ENCODE measurements around the gene MPC1. TPM values are rescaled to one million over a fixed set of nuclear protein-coding genes. Genes with fewer than 3 reads are reported as not detected.

Gene MPC1
- total RNA-seq, 5 donors from 2014 or later (not counting 1 experiment from before 2014, with no cell fraction given): 23.8 to 31.2 (median 27.5) TPM

DNA sequence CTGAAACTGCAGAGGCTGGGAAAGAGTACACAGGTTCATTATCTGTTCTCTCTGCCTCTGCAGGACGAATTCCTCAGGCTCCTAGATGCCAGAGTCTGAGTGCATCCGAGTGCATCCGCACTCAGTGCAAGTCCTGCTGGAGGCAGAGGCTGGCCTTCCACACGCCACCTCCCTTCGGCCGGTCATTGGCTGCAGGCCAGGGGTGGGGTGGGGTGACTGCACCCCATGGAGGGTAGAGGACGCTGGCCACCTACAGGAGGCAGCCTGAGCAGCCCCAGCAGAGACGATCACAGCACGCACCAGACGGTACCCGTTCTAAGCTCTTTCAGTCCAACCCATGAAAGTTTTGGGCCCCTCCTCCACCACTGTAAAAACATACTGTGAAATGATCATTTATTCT, 52.1 kb downstream of the MPC1 start:
- 92% methylated on average over 2 of the region's 11 CpGs for WGBS (ENCODE audit: insufficient coverage)
- Histone ChIP-seq H3K4me1 (ENCODE audit: control insufficient read depth in 1 of 2, extremely low read depth in 1 of 2, insufficient read depth in 2 of 2, low read length in 2 of 2) (peaks cover 16 to 48% of the 10 kb centered on the region in 2 experiments), H3K27ac (ENCODE audit: low read length) (no peak overlapping the region), H3K9me3 (no peaks in the 10 kb centered on the region), H3K4me3 (ENCODE audit: control insufficient read depth in 1 of 2, extremely low read depth in 1 of 2, low read length in 1 of 2) (no peak overlapping the region), H3K36me3 (ENCODE audit: control insufficient read depth in 2 of 2, extremely low read depth in 1 of 2, insufficient read depth in 1 of 2, low read length in 1 of 2) (peaks cover 17 to 24% of the 10 kb centered on the region in 2 donors), H3K27me3 (replicated peaks in 1 of 2; ENCODE audit: control insufficient read depth in 2 of 2, extremely low read depth in 1 of 2, insufficient read depth in 2 of 2, low read length in 1 of 2) (no peaks in the 10 kb centered on the region)
- ATAC-seq (replicated peaks in 1 of 4) (no peak), DNase-seq (no peak)
- CTCF ChIA-PET: no interaction called here
- no peaks in the 10 kb centered on the region for H3K27me3 Mint-ChIP-seq
- H3K4me3 Mint-ChIP-seq: no peak overlapping the region
- H3K9me3 Mint-ChIP-seq: no peaks in the 10 kb centered on the region
- POLR2A ChIA-PET: no interaction called here
- H3K27ac Mint-ChIP-seq: no peak overlapping the region
- H3K4me1 Mint-ChIP-seq: peaks cover 46 to 59% (median 57%) of the 10 kb centered on the region in 3 donors
- H3K36me3 Mint-ChIP-seq: peaks cover 39% of the 10 kb centered on the region

DNA sequence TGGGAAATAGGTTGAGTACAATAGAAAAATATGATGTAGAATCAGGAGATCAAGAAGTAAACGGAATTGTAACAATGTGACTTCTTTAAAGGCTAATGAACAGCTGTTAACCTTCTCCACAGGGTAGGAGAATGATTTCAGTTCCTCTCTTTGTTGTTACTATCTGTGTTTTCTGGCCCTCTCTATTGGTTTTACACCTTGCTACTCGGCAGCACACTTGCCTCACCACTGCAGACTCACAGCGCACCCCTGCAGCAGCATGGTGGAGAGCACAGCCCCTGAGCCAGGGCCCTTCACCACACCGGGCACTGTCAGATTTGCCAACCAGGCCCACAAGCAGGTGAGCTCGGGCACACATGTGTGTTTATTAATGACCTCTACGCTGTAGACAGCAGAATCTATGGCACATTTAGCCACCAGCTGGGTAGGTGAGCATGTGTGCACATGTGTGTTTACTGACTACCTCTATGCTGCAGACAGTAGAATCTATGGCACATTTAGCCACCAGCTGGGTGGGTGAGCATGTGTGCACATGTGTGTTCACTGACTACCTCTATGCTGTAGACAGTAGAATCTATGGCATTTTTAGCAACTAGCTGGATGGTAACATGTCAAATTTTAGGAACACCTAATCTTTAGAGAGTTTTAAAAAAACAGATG, 57.2 kb downstream of the MPC1 start:
- 86% methylated on average over 3 of the region's 6 CpGs for WGBS (ENCODE audit: insufficient coverage)
- Mint-ChIP-seq H3K27ac (no peak overlapping the region), H3K4me1 (peaks cover 6 to 13% (median 11%) of the 10 kb centered on the region in 3 donors), H3K27me3 (no peaks in the 10 kb centered on the region), H3K9me3 (no peaks in the 10 kb centered on the region), H3K4me3 (no peak overlapping the region), H3K36me3 (peaks cover 44% of the 10 kb centered on the region)
- no peaks in the 10 kb centered on the region for H3K9me3 ChIP-seq
- peaks cover 0 to 14% of the 10 kb centered on the region in 2 experiments for H3K4me1 ChIP-seq (ENCODE audit: control insufficient read depth in 1 of 2, extremely low read depth in 1 of 2, insufficient read depth in 2 of 2, low read length in 2 of 2)
- H3K4me3 ChIP-seq (ENCODE audit: control insufficient read depth in 1 of 2, extremely low read depth in 1 of 2, low read length in 1 of 2): no peak overlapping the region
- ATAC-seq (replicated peaks in 1 of 4) (no peak), DNase-seq (no peak)
- peaks cover 9 to 56% of the 10 kb centered on the region in 2 donors for H3K36me3 ChIP-seq (ENCODE audit: control insufficient read depth in 2 of 2, extremely low read depth in 1 of 2, insufficient read depth in 1 of 2, low read length in 1 of 2)
- no peaks in the 10 kb centered on the region for H3K27me3 ChIP-seq (replicated peaks in 1 of 2; ENCODE audit: control insufficient read depth in 2 of 2, extremely low read depth in 1 of 2, insufficient read depth in 2 of 2, low read length in 1 of 2)
- ChIA-PET CTCF (no interaction called here), POLR2A (no interaction called here)
- no peak overlapping the region for H3K27ac ChIP-seq (ENCODE audit: low read length)

DNA sequence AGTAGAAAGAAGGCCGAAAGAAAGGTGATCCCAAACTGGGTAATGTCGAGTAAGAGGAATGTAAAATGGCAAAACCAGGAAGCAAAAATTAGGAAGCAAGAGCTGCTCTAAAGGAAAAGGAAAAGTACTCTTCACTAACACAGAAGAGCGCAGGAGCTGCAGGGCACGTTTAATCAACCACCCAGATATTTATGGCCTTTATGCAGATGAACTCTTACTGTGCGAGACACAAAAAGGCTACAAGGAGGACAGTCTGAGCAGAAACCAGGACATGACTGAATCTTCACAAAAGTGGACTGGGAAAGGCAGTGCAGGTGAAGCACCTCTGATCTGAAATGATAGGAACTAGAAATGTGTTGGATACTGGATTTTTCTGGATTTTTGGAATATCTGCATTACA, 59.3 kb downstream of the MPC1 start:
- Histone ChIP-seq H3K4me1 (ENCODE audit: control insufficient read depth in 1 of 2, extremely low read depth in 1 of 2, insufficient read depth in 2 of 2, low read length in 2 of 2) (peaks cover 0 to 12% of the 10 kb centered on the region in 2 experiments), H3K9me3 (no peaks in the 10 kb centered on the region), H3K27me3 (replicated peaks in 1 of 2; ENCODE audit: control insufficient read depth in 2 of 2, extremely low read depth in 1 of 2, insufficient read depth in 2 of 2, low read length in 1 of 2) (no peaks in the 10 kb centered on the region), H3K27ac (ENCODE audit: low read length) (no peak overlapping the region), H3K4me3 (ENCODE audit: control insufficient read depth in 1 of 2, extremely low read depth in 1 of 2, low read length in 1 of 2) (no peak overlapping the region), H3K36me3 (ENCODE audit: control insufficient read depth in 2 of 2, extremely low read depth in 1 of 2, insufficient read depth in 1 of 2, low read length in 1 of 2) (peaks cover 9 to 54% of the 10 kb centered on the region in 2 donors)
- DNase-seq: no peak
- ChIA-PET CTCF (interaction anchor here in 1 of 2 donors (1.3 kb wide), 1 partner anchor 10 kb away, joined by 4 read pairs; no protein-coding TSS in a partner anchor), POLR2A (no interaction called here)
- WGBS (ENCODE audit: insufficient coverage): 90% methylated on average over 2 of the region's 5 CpGs
- Mint-ChIP-seq H3K4me1 (peaks cover 0 to 7% (median 1%) of the 10 kb centered on the region in 3 donors), H3K9me3 (no peaks in the 10 kb centered on the region), H3K27me3 (no peaks in the 10 kb centered on the region), H3K36me3 (peaks cover 45% of the 10 kb centered on the region), H3K4me3 (no peak overlapping the region), H3K27ac (no peak overlapping the region)
- no peak for ATAC-seq (replicated peaks in 1 of 4)

DNA sequence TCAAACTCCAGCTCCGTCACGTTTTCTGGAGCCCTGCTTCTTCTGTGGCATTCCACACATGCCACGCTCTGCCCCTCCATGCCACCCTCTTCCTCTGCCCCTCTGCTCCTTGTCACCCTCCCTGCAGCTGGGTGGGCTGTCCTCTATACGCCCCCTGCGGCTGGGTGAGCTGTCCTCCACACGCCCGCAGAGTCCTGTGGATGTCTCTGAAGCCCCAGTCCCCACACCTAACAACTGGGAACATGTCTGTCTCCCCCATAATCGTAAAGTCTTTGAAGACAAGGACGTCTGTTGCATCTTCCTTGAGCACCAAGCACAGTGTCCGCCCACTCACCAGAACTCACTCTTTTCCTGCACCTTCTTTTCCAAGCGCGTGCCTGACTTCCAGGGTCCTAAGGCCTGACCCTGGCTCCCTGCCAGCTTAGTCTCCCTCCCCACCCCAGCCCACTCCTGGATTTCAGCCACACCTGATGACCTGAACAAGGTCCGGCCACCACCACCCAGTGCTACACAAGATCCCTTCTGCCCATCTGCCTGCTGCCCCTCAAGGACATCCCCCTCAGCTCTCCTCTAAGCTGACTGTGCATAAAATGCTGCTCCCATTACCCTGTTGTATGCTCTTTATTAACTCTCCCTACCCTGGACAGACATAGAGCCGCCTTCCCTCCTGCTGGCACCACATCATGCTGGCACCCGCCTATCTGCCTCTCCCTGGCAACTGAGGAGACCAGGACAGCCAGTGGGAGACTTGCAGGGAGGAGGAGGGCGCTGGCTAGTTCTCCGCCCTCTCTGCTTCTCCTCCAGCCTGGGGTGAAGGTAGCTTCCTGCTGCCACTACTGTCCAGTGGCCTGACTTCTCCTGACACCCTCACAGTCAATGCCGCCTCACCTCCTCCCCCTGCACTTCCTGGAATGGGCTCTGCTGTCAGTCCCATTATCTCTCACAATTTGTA, 63.8 kb downstream of the MPC1 start:
- DNase-seq (no peak), ATAC-seq (replicated peaks in 1 of 4) (no peak)
- ChIA-PET POLR2A (no interaction called here), CTCF (interaction anchor here (0.6 kb wide), 4 partner anchors 47 to 104 kb away, joined by 3 to 4 read pairs (median 4); no protein-coding TSS in a partner anchor)
- H3K4me1 Mint-ChIP-seq: no peaks in the 10 kb centered on the region
- no peak overlapping the region for H3K4me3 Mint-ChIP-seq
- peaks cover 5 to 29% of the 10 kb centered on the region in 2 donors for H3K36me3 ChIP-seq (ENCODE audit: control insufficient read depth in 2 of 2, extremely low read depth in 1 of 2, insufficient read depth in 1 of 2, low read length in 1 of 2)
- H3K4me3 ChIP-seq (ENCODE audit: control insufficient read depth in 1 of 2, extremely low read depth in 1 of 2, low read length in 1 of 2): no peak overlapping the region
- H3K27me3 ChIP-seq (replicated peaks in 1 of 2; ENCODE audit: control insufficient read depth in 2 of 2, extremely low read depth in 1 of 2, insufficient read depth in 2 of 2, low read length in 1 of 2): no peaks in the 10 kb centered on the region
- no peaks in the 10 kb centered on the region for H3K9me3 Mint-ChIP-seq
- no peaks in the 10 kb centered on the region for H3K27me3 Mint-ChIP-seq
- no peak overlapping the region for H3K27ac ChIP-seq (ENCODE audit: low read length)
- H3K4me1 ChIP-seq (ENCODE audit: control insufficient read depth in 1 of 2, extremely low read depth in 1 of 2, insufficient read depth in 2 of 2, low read length in 2 of 2): no peaks in the 10 kb centered on the region
- H3K9me3 ChIP-seq: no peaks in the 10 kb centered on the region
- H3K36me3 Mint-ChIP-seq: peaks cover 20% of the 10 kb centered on the region
- WGBS (ENCODE audit: insufficient coverage): 89% methylated on average over 14 of the region's 18 CpGs
- no peak overlapping the region for H3K27ac Mint-ChIP-seq

DNA sequence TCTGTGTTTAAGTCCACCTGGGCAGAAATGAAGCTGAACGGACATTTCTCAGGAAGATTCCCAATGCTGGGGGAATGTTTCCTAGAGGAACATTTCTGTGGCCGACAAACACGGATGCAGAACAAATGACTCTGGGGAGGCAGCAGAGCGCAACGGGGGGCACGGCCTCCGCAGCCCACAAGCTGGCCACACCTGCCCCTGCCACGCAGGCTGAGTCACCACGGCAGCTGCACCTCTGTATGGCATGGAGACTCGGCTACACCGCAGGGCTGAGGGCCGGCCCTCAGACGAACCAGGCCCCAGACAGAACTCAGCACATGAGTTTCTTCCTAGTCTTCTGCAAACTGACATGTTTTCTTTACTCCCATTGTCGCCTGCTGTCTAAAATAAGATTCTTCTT, 64.5 kb downstream of the MPC1 start:
- Histone ChIP-seq H3K4me1 (ENCODE audit: control insufficient read depth in 1 of 2, extremely low read depth in 1 of 2, insufficient read depth in 2 of 2, low read length in 2 of 2) (no peaks in the 10 kb centered on the region), H3K36me3 (ENCODE audit: control insufficient read depth in 2 of 2, extremely low read depth in 1 of 2, insufficient read depth in 1 of 2, low read length in 1 of 2) (peaks cover 5 to 24% of the 10 kb centered on the region in 2 donors), H3K27ac (ENCODE audit: low read length) (no peak overlapping the region), H3K4me3 (ENCODE audit: control insufficient read depth in 1 of 2, extremely low read depth in 1 of 2, low read length in 1 of 2) (no peak overlapping the region), H3K9me3 (no peaks in the 10 kb centered on the region), H3K27me3 (replicated peaks in 1 of 2; ENCODE audit: control insufficient read depth in 2 of 2, extremely low read depth in 1 of 2, insufficient read depth in 2 of 2, low read length in 1 of 2) (no peaks in the 10 kb centered on the region)
- H3K4me3 Mint-ChIP-seq: no peak overlapping the region
- ATAC-seq (replicated peaks in 1 of 4) (no peak), DNase-seq (no peak)
- H3K4me1 Mint-ChIP-seq: no peaks in the 10 kb centered on the region
- ChIA-PET CTCF (interaction anchor here (0.6 kb wide), 4 partner anchors 46 to 1383 kb away, joined by 3 to 5 read pairs (median 4); no protein-coding TSS in a partner anchor), POLR2A (no interaction called here)
- H3K36me3 Mint-ChIP-seq: peaks cover 15% of the 10 kb centered on the region
- no peaks in the 10 kb centered on the region for H3K9me3 Mint-ChIP-seq
- H3K27me3 Mint-ChIP-seq: no peaks in the 10 kb centered on the region
- H3K27ac Mint-ChIP-seq: no peak overlapping the region
- 88% methylated on average over 14 of the region's 14 CpGs for WGBS (ENCODE audit: insufficient coverage)
